ENCODE data around the gene DCP1A.
A peak's percentile ranks its signal among the peaks of the same experiment; 100 is the strongest.

DNA sequence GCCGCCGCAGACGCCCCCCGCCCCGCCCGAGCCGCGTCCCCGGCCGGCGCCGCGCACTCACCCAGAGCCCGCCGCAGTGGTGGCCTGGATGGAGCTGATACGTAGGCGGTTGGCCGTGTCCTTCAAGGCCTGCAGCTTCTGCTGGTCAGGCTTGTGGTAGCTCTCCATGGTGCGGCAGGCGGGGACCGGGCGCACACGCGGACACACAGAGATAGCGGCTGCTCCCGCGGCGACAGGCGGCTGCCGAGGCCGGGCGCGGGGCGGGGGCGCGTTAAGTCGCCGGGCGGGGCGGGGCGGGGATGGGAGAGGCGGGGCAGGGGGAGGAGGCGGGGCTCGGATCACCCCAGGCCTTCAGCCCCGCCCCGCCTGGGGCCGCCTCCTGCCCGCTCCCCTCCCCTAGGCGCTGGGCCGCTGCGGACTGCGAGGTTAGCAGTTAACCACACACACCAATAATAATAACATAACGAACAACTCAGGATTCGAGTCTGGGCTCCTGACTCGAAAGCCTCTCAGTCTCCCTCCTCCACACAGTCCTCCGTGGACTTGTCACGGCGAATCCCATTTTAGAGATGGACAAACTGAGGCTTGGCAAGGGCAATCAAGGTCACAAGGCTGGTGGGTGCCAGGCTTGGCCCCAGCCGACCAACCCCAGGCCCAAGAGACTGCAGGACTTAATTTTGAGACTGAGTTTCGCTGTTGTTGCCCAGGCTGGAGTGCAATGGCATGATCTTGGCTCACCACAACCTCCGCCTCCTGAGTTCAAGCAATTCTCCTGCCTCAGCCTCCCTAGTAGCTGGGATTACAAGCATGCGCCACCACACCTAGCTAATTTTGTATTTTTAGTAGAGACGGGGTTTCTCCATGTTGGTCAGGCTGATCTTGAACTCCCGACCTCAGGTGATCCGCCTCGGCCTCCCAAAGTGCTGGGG, 91.3 kb downstream of the DCP1A start, which contains the start of gene TKT:
- TF ChIP-seq, protein P1, sequence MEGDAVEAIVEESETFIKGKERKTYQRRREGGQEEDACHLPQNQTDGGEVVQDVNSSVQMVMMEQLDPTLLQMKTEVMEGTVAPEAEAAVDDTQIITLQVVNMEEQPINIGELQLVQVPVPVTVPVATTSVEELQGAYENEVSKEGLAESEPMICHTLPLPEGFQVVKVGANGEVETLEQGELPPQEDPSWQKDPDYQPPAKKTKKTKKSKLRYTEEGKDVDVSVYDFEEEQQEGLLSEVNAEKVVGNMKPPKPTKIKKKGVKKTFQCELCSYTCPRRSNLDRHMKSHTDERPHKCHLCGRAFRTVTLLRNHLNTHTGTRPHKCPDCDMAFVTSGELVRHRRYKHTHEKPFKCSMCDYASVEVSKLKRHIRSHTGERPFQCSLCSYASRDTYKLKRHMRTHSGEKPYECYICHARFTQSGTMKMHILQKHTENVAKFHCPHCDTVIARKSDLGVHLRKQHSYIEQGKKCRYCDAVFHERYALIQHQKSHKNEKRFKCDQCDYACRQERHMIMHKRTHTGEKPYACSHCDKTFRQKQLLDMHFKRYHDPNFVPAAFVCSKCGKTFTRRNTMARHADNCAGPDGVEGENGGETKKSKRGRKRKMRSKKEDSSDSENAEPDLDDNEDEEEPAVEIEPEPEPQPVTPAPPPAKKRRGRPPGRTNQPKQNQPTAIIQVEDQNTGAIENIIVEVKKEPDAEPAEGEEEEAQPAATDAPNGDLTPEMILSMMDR (IDR thresholded peaks at IDR 0.05), result no peak
- TF ChIP-seq POLR2A (IDR thresholded peaks at IDR 0.05) (peak; percentile 55), EP300 (IDR thresholded peaks at IDR 0.05) (no peak)

Measured in ovary (tissue), 3 donors.